ENCODE measurements around the gene ATXN7L2.

The ATXN7L2 gene

GRCh38 chr1:109495738-109496137, 12.0 kb downstream of the ATXN7L2 start:
- TF ChIP-seq CTCF (IDR thresholded peaks at IDR 0.05; ENCODE audit: borderline replicate concordance, insufficient read depth, low read depth, low read length) = no peak
- H3K4me3 ChIP-seq (ENCODE audit: low read depth, low read length) = no peak overlapping the region

GRCh38 chr1:109497449-109498160, 13.9 kb downstream of the ATXN7L2 start:
- no peak for TF ChIP-seq CTCF (IDR thresholded peaks at IDR 0.05; ENCODE audit: borderline replicate concordance, insufficient read depth, low read depth, low read length)
- no peak overlapping the region for H3K4me3 ChIP-seq (ENCODE audit: low read depth, low read length)

GRCh38 chr1:109498161-109498801, 14.6 kb downstream of the ATXN7L2 start:
- peak; percentile 58 for TF ChIP-seq CTCF (IDR thresholded peaks at IDR 0.05; ENCODE audit: borderline replicate concordance, insufficient read depth, low read depth, low read length)

GRCh38 chr1:109499081-109499480, 15.4 kb downstream of the ATXN7L2 start:
- H3K4me3 ChIP-seq (ENCODE audit: low read depth, low read length) = no peak overlapping the region
- TF ChIP-seq CTCF (IDR thresholded peaks at IDR 0.05; ENCODE audit: borderline replicate concordance, insufficient read depth, low read depth, low read length) = no peak

More at GRCh38 chr1:109498161-109498801, 14.6 kb downstream of the ATXN7L2 start:
- no peak overlapping the region for H3K4me3 ChIP-seq (ENCODE audit: low read depth, low read length)

GRCh38 chr1:109499661-109500536, 16.2 kb downstream of the ATXN7L2 start:
- H3K4me3 ChIP-seq (ENCODE audit: low read depth, low read length) = no peak overlapping the region
- peak; percentile 61 for TF ChIP-seq CTCF (IDR thresholded peaks at IDR 0.05; ENCODE audit: borderline replicate concordance, insufficient read depth, low read depth, low read length)

GRCh38 chr1:109500941-109501381, 17.3 kb downstream of the ATXN7L2 start:
- no peak for TF ChIP-seq CTCF (IDR thresholded peaks at IDR 0.05; ENCODE audit: borderline replicate concordance, insufficient read depth, low read depth, low read length)
- no peak overlapping the region for H3K4me3 ChIP-seq (ENCODE audit: low read depth, low read length)
